Raji (cell line): ENCODE results near the gene DES.

ENCODE experiments used
- POLR2A ChIP-seq: IDR thresholded peaks from 2 replicates; pipeline ENCODE4 v1.6.1; 2011; ENCODE audit warnings: low read depth, low read length, control low read depth; ENCODE audit not compliant: insufficient read depth

DES gene

GRCh38 chr2:219408204-219408603 lies 10.0 kb upstream of the DES start:
- TF ChIP-seq POLR2A: no peak

- TF ChIP-seq POLR2A: no peak
Observed at GRCh38 chr2:219408631-219409030, 9.5 kb upstream of the DES start.

GRCh38 chr2:219409619-219410018 lies 8.6 kb upstream of the DES start:
- TF ChIP-seq POLR2A: no peak

GRCh38 chr2:219410390-219410789 lies 7.8 kb upstream of the DES start:
- no peak for TF ChIP-seq POLR2A

- no peak for TF ChIP-seq POLR2A
Observed at GRCh38 chr2:219414857-219415256, 3.3 kb upstream of the DES start.

GRCh38 chr2:219415580-219416234 lies 2.5 kb upstream of the DES start:
- TF ChIP-seq POLR2A: no peak

GRCh38 chr2:219416235-219416602 lies 2.0 kb upstream of the DES start:
- TF ChIP-seq POLR2A: no peak

GRCh38 chr2:219416938-219417337 lies 1.2 kb upstream of the DES start:
- no peak for TF ChIP-seq POLR2A

- TF ChIP-seq POLR2A: no peak
Observed at GRCh38 chr2:219417374-219417773, 803 bp upstream of the DES start.

- TF ChIP-seq POLR2A: no peak
Observed at GRCh38 chr2:219419012-219419324, 791 bp downstream of the DES start.

- TF ChIP-seq POLR2A: no peak
Observed at GRCh38 chr2:219419331-219420197, 1.4 kb downstream of the DES start.

- no peak for TF ChIP-seq POLR2A
Observed at GRCh38 chr2:219420687-219421086, 2.5 kb downstream of the DES start.

- TF ChIP-seq POLR2A: no peak
Observed at GRCh38 chr2:219421323-219421722, 3.1 kb downstream of the DES start.

GRCh38 chr2:219422952-219423534 lies 4.9 kb downstream of the DES start:
- no peak for TF ChIP-seq POLR2A

- no peak for TF ChIP-seq POLR2A
Observed at GRCh38 chr2:219423652-219424377, 5.6 kb downstream of the DES start.
